Right atrium auricular region (tissue), 2 donors: ENCODE measurements around the gene MOK. TPM values are rescaled to one million over a fixed set of nuclear protein-coding genes. Genes with fewer than 3 reads are reported as not detected.

ENCODE experiments used
- DNase-seq: peaks from one replicate; pipeline ENCODE4 v3.0.0-alpha.2; 2019; ENCODE audit warnings: low spot score
- H3K27ac ChIP-seq, 2 donors: fragments of 200-600 bp; sonication (generic); 1 replicate in 1 of 2; 2 replicates in 1 of 2; pipeline ENCODE4 v1.5.1; 2016 to 2019
- H3K27me3 ChIP-seq, 2 donors: fragments of 200-600 bp; sonication (generic); one replicate each; pipeline versions ENCODE4 v1.5.1 to v1.6.0; 2017 to 2019
- H3K36me3 ChIP-seq: fragments of 200-600 bp; sonication (generic); one replicate; pipeline ENCODE4 v1.5.1; 2016
- H3K4me1 ChIP-seq, 2 donors: fragments of 200-600 bp; sonication (generic); one replicate each; pipeline versions ENCODE4 v1.5.1 to v1.6.0; 2017 to 2019
- H3K4me3 ChIP-seq, 2 donors: fragments of 200-600 bp; sonication (generic); 1 replicate in 1 of 2; 2 replicates in 1 of 2; pipeline ENCODE4 v1.5.1; 2017 to 2019; ENCODE audit warnings: mild to moderate bottlenecking in 1 of 2, moderate library complexity in 1 of 2
- H3K9me3 ChIP-seq, 2 donors: fragments of 200-600 bp; sonication (generic); one replicate each; pipeline ENCODE4 v1.5.1; 2019
- CTCF ChIP-seq, 2 donors: fragments of 200-600 bp; sonication (generic); IDR thresholded peaks; one replicate each; pipeline ENCODE4 v1.5.1; 2019; ENCODE audit warnings: antibody characterized with exemption in 2 of 2
- total RNA-seq, 2 donors: library from RNA; depleted of rRNA; stranded (reverse); fragments of >200 nt; gene quantifications; one replicate each; pipeline ENCODE4 v1.1.0, GENCODE V29; 2016

MOK gene
- total RNA-seq, 2 donors from 2014 or later = 10.1 to 22.9 TPM

GRCh38 chr14:102225936-102226335, 79.0 kb downstream of the MOK start:
- H3K4me3 ChIP-seq = no peak overlapping the region
- H3K9me3 ChIP-seq = no peaks in the 10 kb centered on the region
- no peak for TF ChIP-seq CTCF (IDR thresholded peaks at IDR 0.05)
- H3K27ac ChIP-seq = no peak overlapping the region
- peaks cover 0 to 8% of the 10 kb centered on the region in 2 donors for H3K4me1 ChIP-seq
- DNase-seq = no peak
- H3K36me3 ChIP-seq = no peaks in the 10 kb centered on the region
- no peaks in the 10 kb centered on the region for H3K27me3 ChIP-seq

GRCh38 chr14:102225386-102225785, 79.6 kb downstream of the MOK start:
- no peak for TF ChIP-seq CTCF (IDR thresholded peaks at IDR 0.05)
- Histone ChIP-seq H3K9me3 (no peaks in the 10 kb centered on the region), H3K27me3 (no peaks in the 10 kb centered on the region), H3K4me1 (peaks cover 0 to 10% of the 10 kb centered on the region in 2 donors), H3K4me3 (no peak overlapping the region), H3K27ac (no peak overlapping the region), H3K36me3 (no peaks in the 10 kb centered on the region)
- no peak for DNase-seq

GRCh38 chr14:102223682-102224081, 81.3 kb downstream of the MOK start:
- Histone ChIP-seq H3K27ac (no peak overlapping the region), H3K4me3 (no peak overlapping the region), H3K4me1 (peaks cover 0 to 15% of the 10 kb centered on the region in 2 donors), H3K9me3 (no peaks in the 10 kb centered on the region), H3K36me3 (no peaks in the 10 kb centered on the region), H3K27me3 (no peaks in the 10 kb centered on the region)
- no peak for TF ChIP-seq CTCF (IDR thresholded peaks at IDR 0.05)
- no peak for DNase-seq

- DNase-seq = no peak
- no peak overlapping the region for H3K27ac ChIP-seq
- H3K36me3 ChIP-seq = no peaks in the 10 kb centered on the region
- no peak overlapping the region for H3K4me3 ChIP-seq
- TF ChIP-seq CTCF (IDR thresholded peaks at IDR 0.05) = no peak
- no peaks in the 10 kb centered on the region for H3K27me3 ChIP-seq
- no peaks in the 10 kb centered on the region for H3K9me3 ChIP-seq
- peaks cover 0 to 24% of the 10 kb centered on the region in 2 donors for H3K4me1 ChIP-seq
Measured at GRCh38 chr14:102222751-102223150, 82.2 kb downstream of the MOK start.

- DNase-seq = no peak
- Histone ChIP-seq H3K27me3 (no peaks in the 10 kb centered on the region), H3K27ac (no peak overlapping the region), H3K9me3 (no peaks in the 10 kb centered on the region), H3K4me1 (peaks cover 0 to 27% of the 10 kb centered on the region in 2 donors), H3K4me3 (no peak overlapping the region), H3K36me3 (no peaks in the 10 kb centered on the region)
- no peak for TF ChIP-seq CTCF (IDR thresholded peaks at IDR 0.05)
Measured at GRCh38 chr14:102222009-102222575, 82.9 kb downstream of the MOK start.

GRCh38 chr14:102221026-102221425, 83.9 kb downstream of the MOK start:
- H3K27ac ChIP-seq = no peak overlapping the region
- DNase-seq = no peak
- no peaks in the 10 kb centered on the region for H3K9me3 ChIP-seq
- no peaks in the 10 kb centered on the region for H3K36me3 ChIP-seq
- H3K4me1 ChIP-seq = peaks cover 0 to 37% of the 10 kb centered on the region in 2 donors
- no peaks in the 10 kb centered on the region for H3K27me3 ChIP-seq
- no peak for TF ChIP-seq CTCF (IDR thresholded peaks at IDR 0.05)
- no peak overlapping the region for H3K4me3 ChIP-seq
